WTC11 (cell line): Measurements from ENCODE around the gene ITGA3. TPM values are rescaled to one million over a fixed set of nuclear protein-coding genes. Genes with fewer than 3 reads are reported as not detected.

Source experiments
- ATAC-seq: fragments of 200-7000 bp; cut with Tn5 transposase; 2 replicates; pipeline ENCODE4 v1.10.0; 2021; ENCODE audit warnings: mild to moderate bottlenecking, moderate library complexity
- CTCF ChIA-PET: fragments of 300-600 bp; sonication (Branson Sonifier 250); formaldehyde crosslinking; loops from one replicate; lab custom pipeline; 2021; ENCODE audit warnings: antibody characterized with exemption; lab: Charles Lee
- POLR2A ChIA-PET: fragments of 350-600 bp; sonication (Branson Sonifier 250); formaldehyde crosslinking; loops from one replicate; lab custom pipeline; 2021; ENCODE audit warnings: antibody characterized with exemption; lab: Charles Lee
- DNase-seq: peaks from one replicate; pipeline ENCODE4 v3.0.0; 2021; ENCODE audit warnings: low spot score
- H3K27ac Mint-ChIP-seq: 2 replicates; pipeline ENCODE4 v1.8.0; 2021; ENCODE audit warnings: mixed read lengths
- H3K27me3 Mint-ChIP-seq: 2 replicates; pipeline ENCODE4 v1.8.0; 2021; ENCODE audit warnings: low read depth, mild to moderate bottlenecking, moderate library complexity, mixed read lengths
- H3K36me3 Mint-ChIP-seq: 2 replicates; pipeline ENCODE4 v1.8.0; 2021; ENCODE audit warnings: mixed read lengths
- H3K4me1 Mint-ChIP-seq: 2 replicates; pipeline ENCODE4 v1.8.0; 2022; ENCODE audit warnings: mixed read lengths
- H3K4me3 Mint-ChIP-seq: 2 replicates; pipeline ENCODE4 v1.8.0; 2021; ENCODE audit warnings: mild to moderate bottlenecking, moderate library complexity, mixed read lengths
- H3K9me3 Mint-ChIP-seq: 2 replicates; pipeline ENCODE4 v1.8.0; 2021; ENCODE audit warnings: mixed read lengths
- ESRRA ChIP-seq: sonication (generic); formaldehyde crosslinking; IDR thresholded peaks from 2 replicates; pipeline ENCODE4 v1.8.1; 2022; ENCODE audit warnings: mild to moderate bottlenecking, missing genetic modification reagents, borderline replicate concordance
- KAT7 ChIP-seq: sonication (generic); formaldehyde crosslinking; IDR thresholded peaks from 2 replicates; pipeline ENCODE4 v1.8.1; 2023; ENCODE audit warnings: missing genetic modification reagents, mild to moderate bottlenecking, borderline replicate concordance
- RORB ChIP-seq: fragments of 250-450 bp; sonication (Bioruptor Pico); IDR thresholded peaks from 2 replicates; pipeline ENCODE4 v1.9.0; 2021; ENCODE audit warnings: mild to moderate bottlenecking
- SP1 ChIP-seq: sonication (generic); formaldehyde crosslinking; conservative IDR thresholded peaks from 2 replicates; pipeline ENCODE4 v1.8.1; 2022; ENCODE audit warnings: missing genetic modification reagents
- ZNF232 ChIP-seq: sonication (generic); formaldehyde crosslinking; IDR thresholded peaks from 2 replicates; pipeline ENCODE4 v1.8.0; 2022; ENCODE audit warnings: mild to moderate bottlenecking, missing genetic modification reagents
- ZNF263 ChIP-seq: sonication (generic); formaldehyde crosslinking; IDR thresholded peaks from 2 replicates; pipeline ENCODE4 v1.8.1; 2022; ENCODE audit warnings: low read depth, mild to moderate bottlenecking, moderate library complexity, missing genetic modification reagents
- total RNA-seq: library from RNA; stranded (reverse); gene quantifications from 3 replicates; pipeline ENCODE4 v1.2.3, GENCODE V29; 2021
- TF ChIP-seq, protein P1 (sequence below): fragments of 200-600 bp; IDR thresholded peaks from 2 replicates; pipeline ENCODE4 v1.8.0; 2022; ENCODE audit warnings: antibody characterized with exemption
- TF ChIP-seq, protein P2 (sequence below): sonication (generic); formaldehyde crosslinking; IDR thresholded peaks from 2 replicates; pipeline ENCODE4 v1.8.1; 2022; ENCODE audit warnings: mild to moderate bottlenecking, missing genetic modification reagents, moderate library complexity, borderline replicate concordance
- TF ChIP-seq, protein P3 (sequence below): sonication (generic); formaldehyde crosslinking; IDR thresholded peaks from 2 replicates; pipeline ENCODE4 v1.8.1; 2023; ENCODE audit warnings: mild to moderate bottlenecking, moderate library complexity, missing genetic modification reagents
- TF ChIP-seq, protein P4 (sequence below): sonication (generic); formaldehyde crosslinking; IDR thresholded peaks from 2 replicates; pipeline ENCODE4 v1.8.1; 2023; ENCODE audit warnings: mild to moderate bottlenecking, missing genetic modification reagents, borderline replicate concordance

ITGA3 gene
- total RNA-seq, 1 experiment from 2014 or later: 35.3 TPM

DNA sequence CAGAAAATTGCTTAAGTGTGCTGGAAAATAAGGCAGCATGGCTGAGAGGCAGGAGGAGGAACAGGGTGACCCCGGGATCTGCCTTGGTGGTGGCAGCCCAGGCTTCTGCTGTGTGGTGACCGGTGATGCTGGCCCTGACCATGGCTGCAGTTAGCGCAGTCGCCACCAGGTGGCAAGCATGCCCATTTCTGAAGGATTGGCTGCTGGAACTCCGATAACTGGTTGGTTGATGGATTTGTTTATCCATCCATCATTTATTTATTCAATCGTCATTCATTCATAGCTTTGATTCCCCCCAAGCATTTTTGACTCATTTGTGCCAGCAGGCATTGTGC lies 29.1 kb upstream of the ITGA3 start (continued):
- TF ChIP-seq, protein P1, sequence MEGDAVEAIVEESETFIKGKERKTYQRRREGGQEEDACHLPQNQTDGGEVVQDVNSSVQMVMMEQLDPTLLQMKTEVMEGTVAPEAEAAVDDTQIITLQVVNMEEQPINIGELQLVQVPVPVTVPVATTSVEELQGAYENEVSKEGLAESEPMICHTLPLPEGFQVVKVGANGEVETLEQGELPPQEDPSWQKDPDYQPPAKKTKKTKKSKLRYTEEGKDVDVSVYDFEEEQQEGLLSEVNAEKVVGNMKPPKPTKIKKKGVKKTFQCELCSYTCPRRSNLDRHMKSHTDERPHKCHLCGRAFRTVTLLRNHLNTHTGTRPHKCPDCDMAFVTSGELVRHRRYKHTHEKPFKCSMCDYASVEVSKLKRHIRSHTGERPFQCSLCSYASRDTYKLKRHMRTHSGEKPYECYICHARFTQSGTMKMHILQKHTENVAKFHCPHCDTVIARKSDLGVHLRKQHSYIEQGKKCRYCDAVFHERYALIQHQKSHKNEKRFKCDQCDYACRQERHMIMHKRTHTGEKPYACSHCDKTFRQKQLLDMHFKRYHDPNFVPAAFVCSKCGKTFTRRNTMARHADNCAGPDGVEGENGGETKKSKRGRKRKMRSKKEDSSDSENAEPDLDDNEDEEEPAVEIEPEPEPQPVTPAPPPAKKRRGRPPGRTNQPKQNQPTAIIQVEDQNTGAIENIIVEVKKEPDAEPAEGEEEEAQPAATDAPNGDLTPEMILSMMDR: peak; percentile 92
- TF ChIP-seq, protein P2, sequence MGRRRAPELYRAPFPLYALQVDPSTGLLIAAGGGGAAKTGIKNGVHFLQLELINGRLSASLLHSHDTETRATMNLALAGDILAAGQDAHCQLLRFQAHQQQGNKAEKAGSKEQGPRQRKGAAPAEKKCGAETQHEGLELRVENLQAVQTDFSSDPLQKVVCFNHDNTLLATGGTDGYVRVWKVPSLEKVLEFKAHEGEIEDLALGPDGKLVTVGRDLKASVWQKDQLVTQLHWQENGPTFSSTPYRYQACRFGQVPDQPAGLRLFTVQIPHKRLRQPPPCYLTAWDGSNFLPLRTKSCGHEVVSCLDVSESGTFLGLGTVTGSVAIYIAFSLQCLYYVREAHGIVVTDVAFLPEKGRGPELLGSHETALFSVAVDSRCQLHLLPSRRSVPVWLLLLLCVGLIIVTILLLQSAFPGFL (CRISPR knock-in tag): no peak
- TF ChIP-seq SP1 (CRISPR knock-in tag) (peak; percentile 40; the same call in 1 of the 2 replicates), ZNF263 (CRISPR knock-in tag) (no peak)

DNA sequence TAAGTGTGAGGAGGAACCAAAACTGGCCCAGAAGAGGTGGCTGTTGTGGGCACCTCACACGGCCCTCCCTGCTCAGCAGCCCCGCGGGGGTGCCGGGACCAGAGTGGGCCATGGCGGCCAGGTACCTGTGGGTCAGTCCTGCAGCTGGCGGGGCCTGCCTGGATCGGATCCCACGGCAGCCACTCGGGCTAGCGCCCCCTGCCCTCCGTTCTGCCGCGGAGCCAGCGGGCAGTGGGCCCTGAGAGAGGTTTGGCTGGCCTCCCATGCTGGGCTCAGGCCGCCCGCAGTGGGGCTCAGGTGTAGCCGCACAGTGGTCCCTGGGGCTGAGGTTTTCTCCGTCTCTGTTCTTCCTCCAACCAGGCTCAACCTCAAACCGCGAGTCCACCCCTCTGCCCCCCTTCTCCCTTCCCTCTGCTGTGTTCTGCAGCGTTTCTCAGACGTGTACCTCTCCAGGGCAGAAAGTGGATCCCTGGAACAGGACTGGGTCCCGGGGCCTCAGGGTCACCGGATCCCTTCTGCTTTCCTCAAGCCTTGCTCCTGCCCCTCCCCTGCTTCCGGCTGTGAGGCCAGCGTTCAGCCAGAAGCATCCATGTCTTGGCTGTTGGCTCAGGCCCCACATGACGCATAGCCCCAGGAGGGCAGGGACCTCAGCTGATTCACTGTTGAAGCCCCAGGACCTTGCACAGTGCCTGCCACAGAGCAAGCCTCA lies 28.6 kb upstream of the ITGA3 start:
- H3K27ac Mint-ChIP-seq: no peak overlapping the region
- POLR2A ChIA-PET: interaction anchor here (1.9 kb wide), 1 partner anchor 28 kb away, joined by 15 read pairs; the partner anchor contains the start of gene ITGA3
- DNase-seq: peak; percentile 47
- CTCF ChIA-PET: interaction anchor here (0.6 to 8.2 kb wide), 13 partner anchors 25 to 333 kb away, joined by 3 to 71 read pairs (median 3); partner anchors contain the start of genes ITGA3 and PDK2
- TF ChIP-seq RORB (CRISPR knock-in tag) (no peak), ZNF232 (CRISPR knock-in tag) (no peak), ESRRA (CRISPR knock-in tag) (no peak), KAT7 (CRISPR knock-in tag) (0 out of 2 replicates have a peak, but pooled peaks have one; percentile 71)
- TF ChIP-seq, protein P1: peak; percentile 64; the same call in 1 of the 2 replicates
- TF ChIP-seq, protein P3, sequence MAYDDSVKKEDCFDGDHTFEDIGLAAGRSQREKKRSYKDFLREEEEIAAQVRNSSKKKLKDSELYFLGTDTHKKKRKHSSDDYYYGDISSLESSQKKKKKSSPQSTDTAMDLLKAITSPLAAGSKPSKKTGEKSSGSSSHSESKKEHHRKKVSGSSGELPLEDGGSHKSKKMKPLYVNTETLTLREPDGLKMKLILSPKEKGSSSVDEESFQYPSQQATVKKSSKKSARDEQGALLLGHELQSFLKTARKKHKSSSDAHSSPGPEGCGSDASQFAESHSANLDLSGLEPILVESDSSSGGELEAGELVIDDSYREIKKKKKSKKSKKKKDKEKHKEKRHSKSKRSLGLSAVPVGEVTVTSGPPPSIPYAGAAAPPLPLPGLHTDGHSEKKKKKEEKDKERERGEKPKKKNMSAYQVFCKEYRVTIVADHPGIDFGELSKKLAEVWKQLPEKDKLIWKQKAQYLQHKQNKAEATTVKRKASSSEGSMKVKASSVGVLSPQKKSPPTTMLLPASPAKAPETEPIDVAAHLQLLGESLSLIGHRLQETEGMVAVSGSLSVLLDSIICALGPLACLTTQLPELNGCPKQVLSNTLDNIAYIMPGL (CRISPR knock-in tag): peak; percentile 64; the same call in 1 of the 2 replicates
- TF ChIP-seq, protein P4, sequence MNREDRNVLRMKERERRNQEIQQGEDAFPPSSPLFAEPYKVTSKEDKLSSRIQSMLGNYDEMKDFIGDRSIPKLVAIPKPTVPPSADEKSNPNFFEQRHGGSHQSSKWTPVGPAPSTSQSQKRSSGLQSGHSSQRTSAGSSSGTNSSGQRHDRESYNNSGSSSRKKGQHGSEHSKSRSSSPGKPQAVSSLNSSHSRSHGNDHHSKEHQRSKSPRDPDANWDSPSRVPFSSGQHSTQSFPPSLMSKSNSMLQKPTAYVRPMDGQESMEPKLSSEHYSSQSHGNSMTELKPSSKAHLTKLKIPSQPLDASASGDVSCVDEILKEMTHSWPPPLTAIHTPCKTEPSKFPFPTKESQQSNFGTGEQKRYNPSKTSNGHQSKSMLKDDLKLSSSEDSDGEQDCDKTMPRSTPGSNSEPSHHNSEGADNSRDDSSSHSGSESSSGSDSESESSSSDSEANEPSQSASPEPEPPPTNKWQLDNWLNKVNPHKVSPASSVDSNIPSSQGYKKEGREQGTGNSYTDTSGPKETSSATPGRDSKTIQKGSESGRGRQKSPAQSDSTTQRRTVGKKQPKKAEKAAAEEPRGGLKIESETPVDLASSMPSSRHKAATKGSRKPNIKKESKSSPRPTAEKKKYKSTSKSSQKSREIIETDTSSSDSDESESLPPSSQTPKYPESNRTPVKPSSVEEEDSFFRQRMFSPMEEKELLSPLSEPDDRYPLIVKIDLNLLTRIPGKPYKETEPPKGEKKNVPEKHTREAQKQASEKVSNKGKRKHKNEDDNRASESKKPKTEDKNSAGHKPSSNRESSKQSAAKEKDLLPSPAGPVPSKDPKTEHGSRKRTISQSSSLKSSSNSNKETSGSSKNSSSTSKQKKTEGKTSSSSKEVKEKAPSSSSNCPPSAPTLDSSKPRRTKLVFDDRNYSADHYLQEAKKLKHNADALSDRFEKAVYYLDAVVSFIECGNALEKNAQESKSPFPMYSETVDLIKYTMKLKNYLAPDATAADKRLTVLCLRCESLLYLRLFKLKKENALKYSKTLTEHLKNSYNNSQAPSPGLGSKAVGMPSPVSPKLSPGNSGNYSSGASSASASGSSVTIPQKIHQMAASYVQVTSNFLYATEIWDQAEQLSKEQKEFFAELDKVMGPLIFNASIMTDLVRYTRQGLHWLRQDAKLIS (CRISPR knock-in tag): no peak
- TF ChIP-seq, all 79 proteins: peak for 3
- Mint-ChIP-seq H3K4me3 (peak overlapping the region; percentile 53), H3K27me3 (peaks cover 11% of the 10 kb centered on the region), H3K9me3 (peaks cover 4% of the 10 kb centered on the region; the same call in 1 of the 2 replicates), H3K4me1 (peaks cover 25% of the 10 kb centered on the region), H3K36me3 (no peaks in the 10 kb centered on the region)
- ATAC-seq: peak; percentile 33
